Measurements from ENCODE around the gene SMYD3. TPM values are rescaled to one million over a fixed set of nuclear protein-coding genes. Genes with fewer than 3 reads are reported as not detected.

The SMYD3 gene
- polyA plus RNA-seq, 2 of the 4 experiments (the other 2 are of a cell fraction), result 18.2 to 35.2 TPM

DNA sequence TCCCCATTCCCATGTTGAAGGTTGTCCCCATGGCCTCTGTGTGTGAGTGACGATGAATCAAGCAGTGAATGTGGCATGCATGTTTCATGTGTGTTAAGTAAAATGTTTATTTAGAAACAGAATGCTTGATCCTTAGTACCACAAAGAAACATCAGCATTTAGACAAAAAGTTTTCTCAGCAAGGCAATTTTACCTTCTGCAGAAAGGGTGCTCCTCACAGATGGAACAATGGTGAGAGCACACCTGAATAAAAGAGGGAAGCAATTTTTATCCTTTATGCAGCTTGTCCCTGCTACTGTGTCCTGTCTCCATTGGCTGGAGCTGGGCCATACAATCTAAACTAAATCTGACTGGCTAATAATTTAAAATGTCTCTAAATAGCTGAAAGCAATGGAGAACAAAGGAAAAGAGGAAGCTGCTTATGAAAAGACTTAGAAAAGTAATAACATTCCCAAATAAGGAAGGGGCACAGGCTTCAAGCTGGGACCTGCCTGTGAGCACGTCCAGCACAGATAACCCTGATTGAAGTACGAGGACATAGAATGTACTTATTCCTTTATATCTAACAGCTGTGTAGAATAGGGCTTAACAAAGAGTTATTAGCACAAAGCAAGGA lies 8.4 kb upstream of the SMYD3 start:
- POLR2A ChIA-PET, result no interaction called here
- peak; percentile 88 for TF ChIP-seq KDM1A (IDR thresholded peaks at IDR 0.05; ENCODE audit: low read depth)
- TF ChIP-seq NFE2L2 (conservative IDR thresholded peaks at IDR 0.05; ENCODE audit: low read length), result no peak
- no peak for TF ChIP-seq RFX5 (IDR thresholded peaks at IDR 0.05)
- TF ChIP-seq, protein P1, sequence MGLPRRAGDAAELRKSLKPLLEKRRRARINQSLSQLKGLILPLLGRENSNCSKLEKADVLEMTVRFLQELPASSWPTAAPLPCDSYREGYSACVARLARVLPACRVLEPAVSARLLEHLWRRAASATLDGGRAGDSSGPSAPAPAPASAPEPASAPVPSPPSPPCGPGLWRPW (IDR thresholded peaks at IDR 0.05), result peak; percentile 18; the same call in 1 of the 2 replicates
- CTCF ChIA-PET, result no interaction called here
- WGBS (ENCODE audit: missing lambda C conversion rate), result 23% methylated on average over 3 of the region's 3 CpGs
- H3K27ac ChIP-seq, result no peak overlapping the region
- H3K4me2 ChIP-seq, result no peak overlapping the region
- DNase-seq (ENCODE audit: low read depth in 1 of 2, low spot score in 1 of 2), result no peak
- H3K9me3 ChIP-seq, result peaks cover 44% of the 10 kb centered on the region
- no peak for FAIRE-seq
- H3K4me1 ChIP-seq, result no peaks in the 10 kb centered on the region
- H3K4me3 ChIP-seq, result no peak overlapping the region
- ATAC-seq, result no peak

DNA sequence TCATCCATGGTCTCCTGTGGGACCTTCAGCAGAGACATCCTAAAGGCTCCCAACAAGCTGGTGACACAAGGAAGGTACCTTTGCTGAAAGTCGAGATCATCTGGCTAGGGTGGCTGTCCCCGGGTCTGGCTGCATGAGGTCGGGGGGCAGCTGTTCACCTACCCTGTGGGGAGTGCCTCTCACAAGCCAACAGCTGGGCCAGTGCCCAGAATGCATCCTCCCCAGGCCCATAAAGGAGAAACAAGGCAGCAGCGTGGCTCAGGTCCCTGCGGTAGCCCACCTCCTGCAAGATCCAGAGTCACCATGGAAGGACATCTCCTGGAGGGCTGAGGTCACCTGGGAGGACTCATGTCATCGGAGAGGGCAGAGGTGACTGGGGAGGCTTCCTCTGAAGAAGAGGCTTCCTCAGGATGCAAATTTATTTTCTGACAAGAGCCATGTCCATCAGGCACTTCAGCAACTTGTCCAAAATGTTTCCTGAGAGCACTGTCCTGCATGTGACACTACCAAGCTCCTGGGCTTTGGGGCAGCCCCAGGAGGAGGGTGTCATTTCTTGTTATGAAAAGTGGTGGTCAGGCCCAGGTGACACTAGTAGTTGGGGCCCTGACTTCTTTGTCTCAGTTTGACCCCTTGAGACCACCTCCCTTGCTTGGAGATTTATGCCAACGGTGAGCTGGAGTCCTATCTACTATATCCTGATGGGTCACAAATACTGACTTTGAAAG lies 6.7 kb upstream of the SMYD3 start:
- CTCF ChIA-PET, result no interaction called here
- H3K4me2 ChIP-seq, result no peak overlapping the region
- H3K4me3 ChIP-seq, result no peak overlapping the region
- no peak for ATAC-seq
- POLR2A ChIA-PET, result no interaction called here
- no peak overlapping the region for H3K27ac ChIP-seq
- 78% methylated on average over 7 of the region's 7 CpGs for WGBS (ENCODE audit: missing lambda C conversion rate)
- peaks cover 44% of the 10 kb centered on the region for H3K9me3 ChIP-seq
- no peaks in the 10 kb centered on the region for H3K4me1 ChIP-seq
- no peak for FAIRE-seq
- TF ChIP-seq ZSCAN20 (CRISPR knock-in tag; IDR thresholded peaks at IDR 0.05) (no peak), TFCP2L1 (CRISPR knock-in tag; IDR thresholded peaks at IDR 0.05) (no peak), PHF8 (IDR thresholded peaks at IDR 0.05; ENCODE audit: borderline replicate concordance, low read depth) (no peak), EHMT2 (IDR thresholded peaks at IDR 0.05; ENCODE audit: low read depth) (no peak), GATA3 (IDR thresholded peaks at IDR 0.05; ENCODE audit: borderline replicate concordance) (no peak), FOSL2 (IDR thresholded peaks at IDR 0.05) (no peak), FOSL2 (CRISPR knock-in tag; IDR thresholded peaks at IDR 0.05) (no peak), NR3C1 (IDR thresholded peaks at IDR 0.05) (no peak)
- TF ChIP-seq, protein P2, sequence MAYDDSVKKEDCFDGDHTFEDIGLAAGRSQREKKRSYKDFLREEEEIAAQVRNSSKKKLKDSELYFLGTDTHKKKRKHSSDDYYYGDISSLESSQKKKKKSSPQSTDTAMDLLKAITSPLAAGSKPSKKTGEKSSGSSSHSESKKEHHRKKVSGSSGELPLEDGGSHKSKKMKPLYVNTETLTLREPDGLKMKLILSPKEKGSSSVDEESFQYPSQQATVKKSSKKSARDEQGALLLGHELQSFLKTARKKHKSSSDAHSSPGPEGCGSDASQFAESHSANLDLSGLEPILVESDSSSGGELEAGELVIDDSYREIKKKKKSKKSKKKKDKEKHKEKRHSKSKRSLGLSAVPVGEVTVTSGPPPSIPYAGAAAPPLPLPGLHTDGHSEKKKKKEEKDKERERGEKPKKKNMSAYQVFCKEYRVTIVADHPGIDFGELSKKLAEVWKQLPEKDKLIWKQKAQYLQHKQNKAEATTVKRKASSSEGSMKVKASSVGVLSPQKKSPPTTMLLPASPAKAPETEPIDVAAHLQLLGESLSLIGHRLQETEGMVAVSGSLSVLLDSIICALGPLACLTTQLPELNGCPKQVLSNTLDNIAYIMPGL (CRISPR knock-in tag; IDR thresholded peaks at IDR 0.05; ENCODE audit: borderline replicate concordance), result no peak
- TF ChIP-seq, protein P3, sequence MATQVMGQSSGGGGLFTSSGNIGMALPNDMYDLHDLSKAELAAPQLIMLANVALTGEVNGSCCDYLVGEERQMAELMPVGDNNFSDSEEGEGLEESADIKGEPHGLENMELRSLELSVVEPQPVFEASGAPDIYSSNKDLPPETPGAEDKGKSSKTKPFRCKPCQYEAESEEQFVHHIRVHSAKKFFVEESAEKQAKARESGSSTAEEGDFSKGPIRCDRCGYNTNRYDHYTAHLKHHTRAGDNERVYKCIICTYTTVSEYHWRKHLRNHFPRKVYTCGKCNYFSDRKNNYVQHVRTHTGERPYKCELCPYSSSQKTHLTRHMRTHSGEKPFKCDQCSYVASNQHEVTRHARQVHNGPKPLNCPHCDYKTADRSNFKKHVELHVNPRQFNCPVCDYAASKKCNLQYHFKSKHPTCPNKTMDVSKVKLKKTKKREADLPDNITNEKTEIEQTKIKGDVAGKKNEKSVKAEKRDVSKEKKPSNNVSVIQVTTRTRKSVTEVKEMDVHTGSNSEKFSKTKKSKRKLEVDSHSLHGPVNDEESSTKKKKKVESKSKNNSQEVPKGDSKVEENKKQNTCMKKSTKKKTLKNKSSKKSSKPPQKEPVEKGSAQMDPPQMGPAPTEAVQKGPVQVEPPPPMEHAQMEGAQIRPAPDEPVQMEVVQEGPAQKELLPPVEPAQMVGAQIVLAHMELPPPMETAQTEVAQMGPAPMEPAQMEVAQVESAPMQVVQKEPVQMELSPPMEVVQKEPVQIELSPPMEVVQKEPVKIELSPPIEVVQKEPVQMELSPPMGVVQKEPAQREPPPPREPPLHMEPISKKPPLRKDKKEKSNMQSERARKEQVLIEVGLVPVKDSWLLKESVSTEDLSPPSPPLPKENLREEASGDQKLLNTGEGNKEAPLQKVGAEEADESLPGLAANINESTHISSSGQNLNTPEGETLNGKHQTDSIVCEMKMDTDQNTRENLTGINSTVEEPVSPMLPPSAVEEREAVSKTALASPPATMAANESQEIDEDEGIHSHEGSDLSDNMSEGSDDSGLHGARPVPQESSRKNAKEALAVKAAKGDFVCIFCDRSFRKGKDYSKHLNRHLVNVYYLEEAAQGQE (IDR thresholded peaks at IDR 0.05), result no peak
- TF ChIP-seq, protein P4, sequence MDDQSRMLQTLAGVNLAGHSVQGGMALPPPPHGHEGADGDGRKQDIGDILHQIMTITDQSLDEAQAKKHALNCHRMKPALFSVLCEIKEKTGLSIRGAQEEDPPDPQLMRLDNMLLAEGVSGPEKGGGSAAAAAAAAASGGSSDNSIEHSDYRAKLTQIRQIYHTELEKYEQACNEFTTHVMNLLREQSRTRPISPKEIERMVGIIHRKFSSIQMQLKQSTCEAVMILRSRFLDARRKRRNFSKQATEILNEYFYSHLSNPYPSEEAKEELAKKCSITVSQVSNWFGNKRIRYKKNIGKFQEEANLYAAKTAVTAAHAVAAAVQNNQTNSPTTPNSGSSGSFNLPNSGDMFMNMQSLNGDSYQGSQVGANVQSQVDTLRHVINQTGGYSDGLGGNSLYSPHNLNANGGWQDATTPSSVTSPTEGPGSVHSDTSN (IDR thresholded peaks at IDR 0.05), result no peak
- no peak for DNase-seq (ENCODE audit: low read depth in 1 of 2, low spot score in 1 of 2)

DNA sequence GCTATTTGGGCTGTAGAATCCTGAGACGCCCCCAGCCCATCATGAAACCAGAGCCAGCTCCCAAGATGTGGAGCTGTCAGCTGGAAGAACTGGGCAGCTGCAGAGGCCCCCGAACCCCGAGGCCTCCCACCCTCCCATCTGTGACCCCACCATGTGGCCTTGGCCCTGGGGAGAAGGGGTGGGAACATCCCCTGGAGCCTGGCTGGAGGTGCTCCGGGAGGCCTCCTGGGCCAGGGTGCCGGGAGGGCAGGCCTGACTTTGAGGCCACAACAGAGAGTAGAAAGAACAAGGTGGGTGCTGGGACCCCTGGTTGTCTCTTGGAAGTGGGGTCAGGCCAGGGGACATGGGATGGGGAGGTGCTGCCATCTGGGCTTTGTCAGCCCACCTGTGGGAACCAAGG lies 6.0 kb upstream of the SMYD3 start:
- H3K4me2 ChIP-seq, result no peak overlapping the region
- H3K4me3 ChIP-seq, result no peak overlapping the region
- H3K27ac ChIP-seq, result no peak overlapping the region
- no peak for FAIRE-seq
- no peaks in the 10 kb centered on the region for H3K4me1 ChIP-seq
- no peak for ATAC-seq
- CTCF ChIA-PET, result interaction anchor here (0.7 kb wide), 1 partner anchor 15 kb away, joined by 3 read pairs; no protein-coding TSS in a partner anchor
- TF ChIP-seq RARB (CRISPR knock-in tag; IDR thresholded peaks at IDR 0.05) (no peak), RAD21 (conservative IDR thresholded peaks at IDR 0.05 in 1 of 2, IDR thresholded peaks at IDR 0.05 in 1 of 2) (no peak), EHMT2 (IDR thresholded peaks at IDR 0.05; ENCODE audit: low read depth) (no peak), HOXB5 (CRISPR knock-in tag; IDR thresholded peaks at IDR 0.05) (no peak), GATA3 (IDR thresholded peaks at IDR 0.05; ENCODE audit: borderline replicate concordance) (no peak), PHF8 (IDR thresholded peaks at IDR 0.05; ENCODE audit: borderline replicate concordance, low read depth) (no peak), RFX5 (IDR thresholded peaks at IDR 0.05) (no peak), ESRRA (IDR thresholded peaks at IDR 0.05; ENCODE audit: borderline replicate concordance, low read length) (no peak), ZFP36 (IDR thresholded peaks at IDR 0.05; ENCODE audit: borderline replicate concordance, partially characterized antibody) (no peak), RNF2 (IDR thresholded peaks at IDR 0.05; ENCODE audit: borderline replicate concordance, low read depth) (no peak)
- TF ChIP-seq, protein P2 (CRISPR knock-in tag; IDR thresholded peaks at IDR 0.05; ENCODE audit: borderline replicate concordance), result no peak
- TF ChIP-seq, protein P1 (IDR thresholded peaks at IDR 0.05), result no peak
- DNase-seq (ENCODE audit: low read depth in 1 of 2, low spot score in 1 of 2), result no peak
- peaks cover 39% of the 10 kb centered on the region for H3K9me3 ChIP-seq
- POLR2A ChIA-PET, result no interaction called here
- WGBS (ENCODE audit: missing lambda C conversion rate), result 52% methylated on average over 3 of the region's 5 CpGs
